Mesenchymal stem cell (in vitro differentiated cells and primary cell): ENCODE measurements around the gene CDKL2.

Source experiments
- DNase-seq: peaks from one replicate; pipeline ENCODE4 v3.0.0-alpha.2; 2013
- H2AFZ ChIP-seq: one replicate; pipeline ENCODE4 v1.6.1; 2013; ENCODE audit warnings: low read depth, mild to moderate bottlenecking, control low read depth, inconsistent platforms, low read length, moderate library complexity
- H2AK5ac ChIP-seq: 2 replicates; pipeline ENCODE4 v1.6.1; 2013; ENCODE audit warnings: low read length, moderate library complexity, mild to moderate bottlenecking, inconsistent platforms; ENCODE audit not compliant: severe bottlenecking
- H2BK120ac ChIP-seq: one replicate; pipeline ENCODE4 v1.6.1; 2013; ENCODE audit warnings: low read depth, mild to moderate bottlenecking, inconsistent platforms, low read length, moderate library complexity
- H2BK12ac ChIP-seq, 2 experiments: one replicate each; pipeline ENCODE4 v1.6.1; 2013; ENCODE audit warnings: inconsistent platforms in 2 of 2, low read length in 2 of 2, mild to moderate bottlenecking in 2 of 2, moderate library complexity in 2 of 2, control low read depth in 1 of 2
- H2BK15ac ChIP-seq: one replicate; pipeline ENCODE4 v1.6.1; 2013; ENCODE audit warnings: mild to moderate bottlenecking, low read depth, inconsistent platforms; ENCODE audit not compliant: poor library complexity, severe bottlenecking
- H2BK5ac ChIP-seq: 2 replicates; pipeline ENCODE4 v1.6.1; 2013; ENCODE audit warnings: low read depth, mild to moderate bottlenecking, low read length, control low read depth, inconsistent platforms; ENCODE audit not compliant: poor library complexity, severe bottlenecking
- H3K14ac ChIP-seq, 2 experiments: one replicate each; pipeline ENCODE4 v1.6.1; 2013; ENCODE audit warnings: inconsistent platforms in 2 of 2, low read length in 2 of 2, control low read depth in 1 of 2, mild to moderate bottlenecking in 1 of 2, moderate library complexity in 1 of 2
- H3K18ac ChIP-seq, 2 experiments: one replicate each; pipeline ENCODE4 v1.6.1; 2013; ENCODE audit warnings: inconsistent platforms in 2 of 2, low read length in 2 of 2, control low read depth in 1 of 2, low read depth in 1 of 2, mild to moderate bottlenecking in 1 of 2
- H3K23ac ChIP-seq, 2 experiments: one replicate each; pipeline ENCODE4 v1.6.1; 2013; ENCODE audit warnings: inconsistent platforms in 2 of 2, low read length in 2 of 2, mild to moderate bottlenecking in 2 of 2, moderate library complexity in 2 of 2, control low read depth in 1 of 2
- H3K27ac ChIP-seq: 2 replicates; pipeline ENCODE4 v1.5.1; 2013; ENCODE audit warnings: mild to moderate bottlenecking, moderate library complexity, low read length, control low read depth, inconsistent platforms; ENCODE audit not compliant: poor library complexity, severe bottlenecking
- H3K27me3 ChIP-seq, 2 experiments: 2 replicates each; pipeline versions ENCODE4 v1.6.1 to v1.7.0; 2013; ENCODE audit warnings: low read length in 2 of 2, mild to moderate bottlenecking in 2 of 2, moderate library complexity in 2 of 2, control low read depth in 1 of 2, inconsistent platforms in 1 of 2; ENCODE audit not compliant: control insufficient read depth in 1 of 2, insufficient read depth in 1 of 2
- H3K36me3 ChIP-seq, 2 experiments: 2 replicates each; pipeline versions ENCODE4 v1.6.1 to v1.7.0; 2013; ENCODE audit warnings: low read length in 2 of 2, control low read depth in 1 of 2, inconsistent platforms in 1 of 2, low read depth in 1 of 2, mild to moderate bottlenecking in 1 of 2; ENCODE audit not compliant: insufficient read depth in 2 of 2, control insufficient read depth in 1 of 2
- H3K4ac ChIP-seq, 2 experiments: one replicate each; pipeline ENCODE4 v1.6.1; 2013; ENCODE audit warnings: inconsistent platforms in 2 of 2, low read length in 2 of 2, mild to moderate bottlenecking in 2 of 2, moderate library complexity in 2 of 2, control low read depth in 1 of 2, low read depth in 1 of 2
- H3K4me1 ChIP-seq: 2 replicates; pipeline ENCODE4 v1.6.1; 2013; ENCODE audit warnings: low read depth, low read length, control low read depth; ENCODE audit not compliant: control insufficient read depth, insufficient read depth
- H3K4me2 ChIP-seq: 2 replicates; pipeline ENCODE4 v1.6.1; 2013; ENCODE audit warnings: low read length, mild to moderate bottlenecking, inconsistent platforms; ENCODE audit not compliant: poor library complexity, severe bottlenecking
- H3K4me3 ChIP-seq, 2 experiments: 2 replicates each; pipeline versions ENCODE4 v1.5.1 to v1.7.0; 2013; ENCODE audit warnings: low read length in 2 of 2, mild to moderate bottlenecking in 2 of 2, control low read depth in 1 of 2, low read depth in 1 of 2; ENCODE audit not compliant: insufficient read depth in 1 of 2
- H3K79me1 ChIP-seq: replicated peaks from 2 replicates; pipeline ENCODE4 v1.6.1; 2013; ENCODE audit warnings: mild to moderate bottlenecking, control low read depth, low read length, inconsistent platforms; ENCODE audit not compliant: poor library complexity, severe bottlenecking
- H3K9ac ChIP-seq: 2 replicates; pipeline ENCODE4 v1.7.0; 2013; ENCODE audit warnings: mild to moderate bottlenecking, low read length, moderate library complexity
- H3K9me3 ChIP-seq: 2 replicates; pipeline ENCODE4 v1.7.0; 2013; ENCODE audit warnings: mild to moderate bottlenecking, low read length; ENCODE audit not compliant: control insufficient read depth
- H4K8ac ChIP-seq: one replicate; pipeline ENCODE4 v1.6.1; 2013; ENCODE audit warnings: inconsistent platforms, mild to moderate bottlenecking, low read length, moderate library complexity
- H4K91ac ChIP-seq: one replicate; pipeline ENCODE4 v1.6.1; 2013; ENCODE audit warnings: mild to moderate bottlenecking, low read length, inconsistent platforms
- WGBS: methylation state at CpG from one replicate; pipeline ENCODE4 v1.1.7; 2013; ENCODE audit warnings: mixed read lengths; 5-methylcytosine and 5-hydroxymethylcytosine counted together

The CDKL2 gene

DNA sequence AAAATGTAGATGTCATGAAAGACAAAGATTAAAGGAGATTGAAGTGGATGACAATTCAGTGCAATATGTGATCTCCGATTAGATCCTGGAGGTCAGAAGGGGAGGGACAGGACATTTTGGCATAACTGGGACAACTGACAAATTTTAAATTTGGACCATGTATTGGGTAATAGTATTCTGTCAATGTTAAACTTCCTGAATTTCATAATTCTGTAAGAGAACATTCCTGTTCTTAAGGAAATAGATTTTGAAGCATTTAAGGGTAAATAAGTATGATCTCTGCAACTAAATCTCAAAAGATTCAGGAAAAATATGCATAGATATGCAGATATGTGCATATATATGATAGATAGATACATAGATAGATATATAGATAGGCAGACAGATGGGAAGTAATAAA lies 63.4 kb downstream of the CDKL2 start:
- no peak overlapping the region for H3K4me2 ChIP-seq
- DNase-seq = no peak
- no peak overlapping the region for H2BK5ac ChIP-seq
- no peak overlapping the region for H4K8ac ChIP-seq
- H2BK12ac ChIP-seq = no peak overlapping the region
- no peak overlapping the region for H3K23ac ChIP-seq
- no peak overlapping the region for H3K18ac ChIP-seq
- no peaks in the 10 kb centered on the region for H3K79me1 ChIP-seq
- no peak overlapping the region for H2BK15ac ChIP-seq
- no peak overlapping the region for H3K27ac ChIP-seq
- H3K27me3 ChIP-seq = peaks cover 0 to under 1% of the 10 kb centered on the region in 2 experiments
- H3K36me3 ChIP-seq = no peaks in the 10 kb centered on the region
- H3K4me3 ChIP-seq = no peak overlapping the region
- 100% methylated on average over 1 of the region's 1 CpG for WGBS
- no peak overlapping the region for H2AFZ ChIP-seq
- no peak overlapping the region for H3K14ac ChIP-seq
- H3K4me1 ChIP-seq = no peaks in the 10 kb centered on the region
- H3K9ac ChIP-seq = no peak overlapping the region
- no peak overlapping the region for H4K91ac ChIP-seq
- H2BK120ac ChIP-seq = no peak overlapping the region
- H3K4ac ChIP-seq = no peak overlapping the region
- H2AK5ac ChIP-seq = no peak overlapping the region
- H3K9me3 ChIP-seq = no peaks in the 10 kb centered on the region

DNA sequence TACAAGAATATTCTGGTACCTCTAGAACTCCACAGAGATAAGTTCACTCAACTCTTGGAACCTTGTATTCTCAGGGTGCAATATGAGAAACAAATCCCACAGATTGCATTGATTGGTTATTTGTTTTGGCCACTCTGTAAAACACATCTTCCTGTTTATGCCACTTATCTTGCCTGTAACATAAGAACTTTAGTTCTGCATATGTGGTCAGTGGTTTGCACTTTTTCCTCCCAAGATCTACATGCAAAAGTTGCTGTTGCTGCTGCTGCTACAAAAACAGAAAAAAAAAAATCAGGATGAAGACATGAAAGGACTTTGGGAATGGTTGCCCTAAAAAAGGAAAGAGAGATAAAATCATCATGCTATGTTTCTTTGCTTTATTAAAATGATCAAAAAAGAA lies 64.8 kb downstream of the CDKL2 start:
- H3K18ac ChIP-seq = no peak overlapping the region
- no peak overlapping the region for H2AFZ ChIP-seq
- DNase-seq = no peak
- no peak overlapping the region for H3K4me2 ChIP-seq
- no peak overlapping the region for H2BK5ac ChIP-seq
- no peaks in the 10 kb centered on the region for H3K27me3 ChIP-seq
- H2BK12ac ChIP-seq = no peak overlapping the region
- no peak overlapping the region for H3K14ac ChIP-seq
- no peak overlapping the region for H4K91ac ChIP-seq
- H3K4me3 ChIP-seq = no peak overlapping the region
- H3K4me1 ChIP-seq = no peaks in the 10 kb centered on the region
- H4K8ac ChIP-seq = no peak overlapping the region
- H3K9me3 ChIP-seq = no peaks in the 10 kb centered on the region
- no peak overlapping the region for H2BK120ac ChIP-seq
- no peak overlapping the region for H2AK5ac ChIP-seq
- no peak overlapping the region for H3K9ac ChIP-seq
- H3K79me1 ChIP-seq = no peaks in the 10 kb centered on the region
- H2BK15ac ChIP-seq = no peak overlapping the region
- no peak overlapping the region for H3K4ac ChIP-seq
- no peak overlapping the region for H3K23ac ChIP-seq
- H3K27ac ChIP-seq = no peak overlapping the region
- no peaks in the 10 kb centered on the region for H3K36me3 ChIP-seq

GRCh38 chr4:75564023-75564422 lies 66.3 kb downstream of the CDKL2 start:
- Histone ChIP-seq H3K4me3 (no peak overlapping the region), H3K36me3 (no peaks in the 10 kb centered on the region), H3K23ac (no peak overlapping the region), H3K27me3 (no peaks in the 10 kb centered on the region), H2BK120ac (no peak overlapping the region), H2BK15ac (no peak overlapping the region), H2AK5ac (no peak overlapping the region), H2AFZ (no peak overlapping the region), H3K14ac (no peak overlapping the region), H3K79me1 (no peaks in the 10 kb centered on the region), H3K27ac (no peak overlapping the region), H4K91ac (no peak overlapping the region), H3K4me1 (no peaks in the 10 kb centered on the region), H3K18ac (no peak overlapping the region), H2BK5ac (no peak overlapping the region), H4K8ac (no peak overlapping the region), H3K4ac (no peak overlapping the region), H3K4me2 (no peak overlapping the region), H2BK12ac (no peak overlapping the region), H3K9ac (no peak overlapping the region), H3K9me3 (no peaks in the 10 kb centered on the region)
- no peak for DNase-seq
- WGBS = 89% methylated on average over 11 of the region's 11 CpGs

DNA sequence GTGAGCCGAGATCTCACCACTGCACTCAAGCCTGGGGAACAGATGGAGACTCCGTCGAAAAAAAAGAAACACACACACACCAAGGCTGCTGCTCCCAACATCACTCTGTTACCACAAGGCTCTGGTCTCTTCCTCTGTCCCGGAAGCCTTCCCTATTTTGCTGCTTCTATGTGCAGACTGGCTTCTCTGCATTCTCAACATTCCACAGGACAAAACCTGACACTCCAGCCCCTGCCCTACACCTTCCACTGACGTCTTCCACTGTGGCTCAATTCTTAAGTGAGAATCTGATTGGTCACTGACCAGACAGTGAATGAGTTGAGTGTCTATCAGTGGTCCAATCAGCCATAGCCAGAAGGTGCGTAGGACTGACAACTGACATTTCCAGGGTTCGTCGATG lies 68.5 kb downstream of the CDKL2 start:
- Histone ChIP-seq H4K91ac (no peak overlapping the region), H3K4me1 (no peaks in the 10 kb centered on the region)

More for the DNA sequence above, 68.5 kb downstream of the CDKL2 start:
- Histone ChIP-seq H3K4me3 (no peak overlapping the region), H2BK5ac (no peak overlapping the region), H2BK120ac (no peak overlapping the region), H3K18ac (no peak overlapping the region), H2BK15ac (no peak overlapping the region), H3K36me3 (no peaks in the 10 kb centered on the region), H4K8ac (no peak overlapping the region), H2BK12ac (no peak overlapping the region), H3K79me1 (no peaks in the 10 kb centered on the region), H3K23ac (no peak overlapping the region), H2AFZ (no peak overlapping the region), H3K4ac (no peak overlapping the region), H3K4me2 (no peak overlapping the region), H3K9me3 (no peaks in the 10 kb centered on the region), H2AK5ac (no peak overlapping the region), H3K14ac (no peak overlapping the region), H3K27ac (no peak overlapping the region), H3K9ac (no peak overlapping the region), H3K27me3 (peaks cover 0 to 9% of the 10 kb centered on the region in 2 experiments)
- WGBS = 81% methylated on average over 8 of the region's 8 CpGs
- no peak for DNase-seq
